Stimulated activated CD4-positive, alpha-beta T cell treated with anti-CD3 and anti-CD28 coated beads, Interleukin-15, amount 100 ng/mL, for 1 hour (primary cell): ENCODE results near the gene CCDC43.

Experiments used
- DNase-seq, 2 donors: peaks; one replicate each; pipeline ENCODE4 v3.0.0-alpha.2; 2020; ENCODE audit warnings: low read depth in 1 of 2, low spot score in 1 of 2

The CCDC43 gene

DNA sequence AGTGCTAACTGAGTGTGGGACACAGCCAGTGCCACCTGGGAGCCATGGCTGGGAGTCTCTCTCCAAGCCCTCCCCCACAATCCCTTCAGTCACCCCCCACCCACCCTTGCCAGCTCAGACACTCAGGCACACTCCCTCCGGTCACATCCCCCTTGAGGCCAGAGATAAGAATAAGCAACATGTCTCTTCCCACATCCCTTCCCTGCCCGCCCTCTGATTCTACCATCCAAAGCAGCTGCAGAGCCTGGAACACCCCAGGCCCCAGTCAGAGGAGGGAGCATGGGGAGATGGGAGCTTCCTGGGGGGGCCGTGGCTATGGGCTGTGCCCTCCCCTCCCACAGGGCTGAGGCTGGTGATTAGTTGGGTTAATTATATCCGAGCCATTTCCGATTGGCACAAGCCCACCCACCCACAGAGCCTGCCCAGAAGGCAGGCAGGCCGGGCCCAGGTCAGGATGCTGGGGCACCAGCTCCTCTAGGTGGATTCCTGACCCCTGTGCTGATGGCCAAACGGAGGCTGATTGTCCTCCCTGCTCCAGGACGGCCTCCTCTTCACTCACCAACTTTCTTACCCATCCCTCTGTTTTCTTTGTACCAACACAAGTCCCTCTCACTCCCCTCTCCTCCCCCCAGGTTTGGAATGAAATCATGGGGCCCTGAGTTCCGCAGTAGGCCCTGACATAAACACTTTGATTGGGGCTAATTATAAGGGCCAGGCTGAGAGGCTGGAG is 61.9 kb downstream of the CCDC43 start:
- DNase-seq = no peak
